GM23338 (cell line): ENCODE results near the gene RPL27. TPM values are rescaled to one million over a fixed set of nuclear protein-coding genes. Genes with fewer than 3 reads are reported as not detected.

ENCODE experiments used
- ATAC-seq: fragments of 200-7000 bp; cut with Tn5 transposase; 3 replicates; pipeline ENCODE4 v1.9.1; 2020
- DNase-seq: peaks from one replicate; pipeline ENCODE4 v3.0.0-alpha.2; 2015; ENCODE audit warnings: low spot score
- H2AFZ ChIP-seq: fragments of 200-600 bp; sonication (generic); 2 replicates; pipeline ENCODE4 v1.8.0; 2016; ENCODE audit warnings: antibody characterized with exemption, mild to moderate bottlenecking, moderate library complexity
- H3F3A ChIP-seq: fragments of 200-600 bp; sonication (generic); replicated peaks from 2 replicates; pipeline ENCODE4 v1.8.0; 2017; ENCODE audit warnings: antibody characterized with exemption, mixed run types, low read depth
- H3K27ac ChIP-seq: fragments of 200-600 bp; sonication (generic); 2 replicates; pipeline ENCODE4 v1.6.1; 2016; ENCODE audit warnings: low read depth
- H3K27me3 ChIP-seq: fragments of 200-600 bp; sonication (generic); 2 replicates; pipeline ENCODE4 v1.8.0; 2016; ENCODE audit warnings: mild to moderate bottlenecking, mixed run types, moderate library complexity; ENCODE audit not compliant: insufficient read depth
- H3K36me3 ChIP-seq: fragments of 200-600 bp; sonication (generic); 2 replicates; pipeline ENCODE4 v1.8.0; 2016; ENCODE audit warnings: mild to moderate bottlenecking; ENCODE audit not compliant: insufficient read depth
- H3K4me1 ChIP-seq: fragments of 200-600 bp; sonication (generic); 2 replicates; pipeline ENCODE4 v1.8.0; 2016; ENCODE audit warnings: mild to moderate bottlenecking, moderate library complexity; ENCODE audit not compliant: insufficient read depth
- H3K4me2 ChIP-seq: fragments of 200-600 bp; sonication (generic); 2 replicates; pipeline ENCODE4 v1.7.1; 2017; ENCODE audit warnings: mixed run types
- H3K4me3 ChIP-seq: fragments of 200-600 bp; sonication (generic); 2 replicates; pipeline ENCODE4 v1.6.1; 2016; ENCODE audit warnings: mixed run types
- H3K79me2 ChIP-seq: fragments of 200-600 bp; sonication (generic); replicated peaks from 2 replicates; pipeline ENCODE4 v1.8.0; 2017; ENCODE audit warnings: mild to moderate bottlenecking; ENCODE audit not compliant: insufficient read depth
- H3K9me2 ChIP-seq: fragments of 200-600 bp; sonication (generic); 2 replicates; pipeline ENCODE4 v1.8.0; 2017; ENCODE audit not compliant: insufficient read depth
- H4K20me1 ChIP-seq: fragments of 200-600 bp; sonication (generic); replicated peaks from 2 replicates; pipeline ENCODE4 v1.8.0; 2017; ENCODE audit warnings: mild to moderate bottlenecking; ENCODE audit not compliant: insufficient read depth
- H3K27ac Mint-ChIP-seq: 2 replicates; pipeline ENCODE4 v1.8.0; 2020; ENCODE audit warnings: inconsistent platforms, mild to moderate bottlenecking, moderate library complexity, mixed read lengths
- H3K27me3 Mint-ChIP-seq: 3 replicates; pipeline ENCODE4 v1.8.0; 2022; ENCODE audit warnings: low read depth, mild to moderate bottlenecking, moderate library complexity, mixed read lengths, inconsistent platforms; ENCODE audit not compliant: insufficient read depth, poor library complexity
- H3K36me3 Mint-ChIP-seq: 3 replicates; pipeline ENCODE4 v1.8.0; 2021; ENCODE audit warnings: low read depth, mild to moderate bottlenecking, inconsistent platforms, moderate library complexity, mixed read lengths
- H3K4me1 Mint-ChIP-seq: 3 replicates; pipeline ENCODE4 v1.8.0; 2020; ENCODE audit warnings: mild to moderate bottlenecking, inconsistent platforms, mixed read lengths
- H3K4me3 Mint-ChIP-seq: 3 replicates; pipeline ENCODE4 v1.8.0; 2021; ENCODE audit warnings: moderate library complexity, mild to moderate bottlenecking, inconsistent platforms, mixed read lengths
- H3K9me3 Mint-ChIP-seq: 3 replicates; pipeline ENCODE4 v1.8.0; 2020; ENCODE audit warnings: moderate library complexity, mild to moderate bottlenecking, inconsistent platforms, mixed read lengths
- CREB1 ChIP-seq: fragments of 250-450 bp; sonication (Bioruptor Pico); IDR thresholded peaks from 2 replicates; pipeline ENCODE4 v1.5.0; 2020; ENCODE audit warnings: low read depth, mild to moderate bottlenecking, moderate library complexity
- CTCF ChIP-seq, 2 experiments: fragments of 200-600 bp in 1 of 2; sonication (generic) in 1 of 2; conservative IDR thresholded peaks; 2 replicates each; pipeline versions ENCODE4 v1.5.1 to v1.6.1; 2016 to 2017; ENCODE audit warnings: antibody characterized with exemption in 2 of 2, low read depth in 2 of 2, mild to moderate bottlenecking in 2 of 2, moderate library complexity in 1 of 2
- EZH2 ChIP-seq: fragments of 200-600 bp; sonication (generic); IDR thresholded peaks from one replicate; pipeline ENCODE4 v1.8.0; 2017; ENCODE audit warnings: antibody characterized with exemption, mild to moderate bottlenecking, low read depth; ENCODE audit not compliant: unreplicated experiment
- EZH2phosphoT487 ChIP-seq: fragments of 200-600 bp; sonication (generic); IDR thresholded peaks from one replicate; pipeline ENCODE4 v1.8.1; 2018; ENCODE audit warnings: antibody characterized with exemption; ENCODE audit not compliant: unreplicated experiment
- JUNB ChIP-seq: IDR thresholded peaks from one replicate; pipeline ENCODE4 v1.6.1; 2016; ENCODE audit warnings: antibody characterized with exemption; ENCODE audit not compliant: unreplicated experiment
- NANOG ChIP-seq: IDR thresholded peaks from 2 replicates; pipeline ENCODE4 v1.6.1; 2016; ENCODE audit warnings: antibody characterized with exemption, borderline replicate concordance
- POLR2AphosphoS5 ChIP-seq: IDR thresholded peaks from 2 replicates; pipeline ENCODE4 v1.6.1; 2016; ENCODE audit warnings: antibody characterized with exemption, low read depth
- STAT1 ChIP-seq: IDR thresholded peaks from one replicate; pipeline ENCODE4 v1.6.1; 2016; ENCODE audit warnings: antibody characterized with exemption; ENCODE audit not compliant: unreplicated experiment
- ZNF331 ChIP-seq: fragments of 250-450 bp; sonication (Bioruptor Pico); IDR thresholded peaks from 2 replicates; pipeline ENCODE4 v1.5.0; 2020; ENCODE audit warnings: low read depth, mild to moderate bottlenecking, moderate library complexity
- ZNF462 ChIP-seq: fragments of 250-450 bp; sonication (Bioruptor Pico); IDR thresholded peaks from 2 replicates; pipeline ENCODE4 v1.5.0; 2020; ENCODE audit warnings: mild to moderate bottlenecking, moderate library complexity
- polyA plus RNA-seq: library from polyadenylated mRNA; unstranded; fragments of >200 nt; fragmentation: Nextera tagmentation; extraction: Ambion mirVana; gene quantifications from 2 replicates; pipeline ENCODE4 v1.2.1, GENCODE V29; 2016
- total RNA-seq: library from RNA; depleted of rRNA; stranded (reverse); fragments of >200 nt; shearing (Covaris generic); gene quantifications from 2 replicates; pipeline ENCODE4 v1.2.3, GENCODE V29; 2014

Gene RPL27
- total and polyA plus RNA-seq, 2 experiments from 2014 or later: 1,784 to 2,722 TPM

DNA sequence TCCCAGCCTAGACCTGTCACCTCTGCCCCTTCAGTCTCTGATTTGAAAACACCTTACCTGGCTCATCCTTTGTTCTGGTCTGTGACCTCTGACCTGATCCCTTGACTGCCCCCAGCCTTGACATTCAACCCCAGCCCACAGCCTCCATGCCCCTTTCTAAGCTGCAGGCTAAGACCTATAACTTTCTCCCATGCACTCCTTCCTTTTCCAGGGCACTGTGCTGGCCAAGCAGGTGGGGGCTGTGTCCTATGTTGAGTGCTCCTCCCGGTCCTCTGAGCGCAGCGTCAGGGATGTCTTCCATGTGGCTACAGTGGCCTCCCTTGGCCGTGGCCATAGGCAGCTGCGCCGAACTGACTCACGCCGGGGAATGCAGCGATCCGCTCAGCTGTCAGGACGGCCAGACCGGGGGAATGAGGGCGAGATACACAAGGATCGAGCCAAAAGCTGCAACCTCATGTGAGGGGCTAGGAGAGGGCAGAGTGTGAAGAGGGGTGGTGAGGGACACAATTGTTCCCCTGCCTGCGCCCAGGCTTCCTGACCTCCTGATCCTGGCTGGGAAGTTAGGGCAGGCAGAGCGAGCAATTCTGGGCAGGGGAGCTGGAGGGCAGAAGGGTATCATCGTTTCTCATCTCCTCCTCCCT is 30.1 kb downstream of the RPL27 start:
- peak overlapping the region; percentile 16; the same call in 2 of the 3 replicates for H3K4me3 Mint-ChIP-seq
- no peaks in the 10 kb centered on the region for H3K36me3 ChIP-seq

More for the DNA sequence above, 30.1 kb downstream of the RPL27 start:
- Histone ChIP-seq H2AFZ (no peak overlapping the region), H3K4me1 (peaks cover 40% of the 10 kb centered on the region), H3K4me3 (no peak overlapping the region), H3K27ac (no peak overlapping the region), H3F3A (peaks cover 14% of the 10 kb centered on the region; the same call in 1 of the 2 replicates), H3K27me3 (no peaks in the 10 kb centered on the region), H3K79me2 (peaks cover 14% of the 10 kb centered on the region; the same call in 1 of the 2 replicates), H3K9me2 (no peaks in the 10 kb centered on the region), H4K20me1 (no peaks in the 10 kb centered on the region), H3K4me2 (peak overlapping the region; percentile 93)
- H3K27me3 Mint-ChIP-seq: peaks cover 21% of the 10 kb centered on the region
- H3K9me3 Mint-ChIP-seq: no peaks in the 10 kb centered on the region
- ATAC-seq: no peak
- H3K36me3 Mint-ChIP-seq: peaks cover 21% of the 10 kb centered on the region
- peak overlapping the region; percentile 47; the same call in 1 of the 2 replicates for H3K27ac Mint-ChIP-seq
- no peak for DNase-seq
- H3K4me1 Mint-ChIP-seq: peaks cover 38% of the 10 kb centered on the region
- no peak for TF ChIP-seq EZH2
- TF ChIP-seq JUNB: no peak
- no peak for TF ChIP-seq EZH2phosphoT487
- no peak for TF ChIP-seq ZNF462 (CRISPR knock-in tag)
- TF ChIP-seq POLR2AphosphoS5: no peak
- no peak for TF ChIP-seq CREB1 (CRISPR knock-in tag)
- TF ChIP-seq CTCF (conservative IDR thresholded peaks at IDR 0.05; ENCODE audit: low read depth in 2 of 2): no peak
- TF ChIP-seq NANOG: no peak
- TF ChIP-seq STAT1: no peak
- TF ChIP-seq ZNF331 (CRISPR knock-in tag): no peak
